Measurements from ENCODE around the gene PLCB1. TPM values are rescaled to one million over a fixed set of nuclear protein-coding genes. Genes with fewer than 3 reads are reported as not detected.
"Not testable (repeated sequence)": the region's sequence is repeated elsewhere in the genome, so short reads cannot be mapped to it uniquely, and the experiment has no call there.

The PLCB1 gene
- total RNA-seq, 1 experiment from 2014 or later: 6.8 TPM

DNA sequence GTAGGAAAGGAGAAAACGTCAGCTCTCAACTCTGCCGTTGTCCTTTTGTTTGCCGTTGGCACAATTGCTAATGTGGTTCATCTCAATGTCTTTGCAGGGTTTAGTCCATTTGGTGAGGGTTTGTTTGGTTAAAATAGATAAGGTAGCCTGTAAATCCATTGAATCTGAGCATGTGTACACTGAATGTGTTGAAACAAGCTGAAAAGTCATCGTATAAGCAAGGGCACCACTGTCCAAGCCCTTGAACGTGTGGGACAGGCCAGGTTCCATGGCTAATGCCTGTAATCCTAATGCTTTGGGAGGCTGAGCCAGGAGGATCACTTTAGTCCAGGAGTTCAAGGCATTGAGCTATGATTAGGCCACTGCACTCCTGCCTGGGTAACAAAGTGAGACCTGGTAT, 712.1 kb downstream of the PLCB1 start:
- no peak overlapping the region for H3K4me3 ChIP-seq (ENCODE audit: low read depth, low read length, poor library complexity, severe bottlenecking)
- intact Hi-C loops (cut with micrococcal nuclease; ENCODE audit: unreplicated experiment): no loop called here
- no peak for DNase-seq (ENCODE audit: low spot score)
- BruUV-seq (replicated peaks): no TSS peak
- no peak overlapping the region for H3K27ac ChIP-seq (ENCODE audit: low read depth, low read length, poor library complexity, severe bottlenecking)
- CTCF ChIA-PET: no interaction called here
- POLR2A ChIA-PET (ENCODE audit: low non-redundant PET): no interaction called here
- no peaks in the 10 kb centered on the region for H3K4me1 ChIP-seq (ENCODE audit: insufficient read depth, low read length, poor library complexity, severe bottlenecking)
- no peaks in the 10 kb centered on the region for H3K9me3 ChIP-seq (ENCODE audit: low read depth, low read length, poor library complexity, severe bottlenecking)
- H3K36me3 ChIP-seq (ENCODE audit: insufficient read depth, low read length, poor library complexity, severe bottlenecking): no peaks in the 10 kb centered on the region
- H3K27me3 ChIP-seq (replicated peaks; ENCODE audit: insufficient read depth, low read depth, low read length, poor library complexity): no peaks in the 10 kb centered on the region
- TF ChIP-seq, protein P1, sequence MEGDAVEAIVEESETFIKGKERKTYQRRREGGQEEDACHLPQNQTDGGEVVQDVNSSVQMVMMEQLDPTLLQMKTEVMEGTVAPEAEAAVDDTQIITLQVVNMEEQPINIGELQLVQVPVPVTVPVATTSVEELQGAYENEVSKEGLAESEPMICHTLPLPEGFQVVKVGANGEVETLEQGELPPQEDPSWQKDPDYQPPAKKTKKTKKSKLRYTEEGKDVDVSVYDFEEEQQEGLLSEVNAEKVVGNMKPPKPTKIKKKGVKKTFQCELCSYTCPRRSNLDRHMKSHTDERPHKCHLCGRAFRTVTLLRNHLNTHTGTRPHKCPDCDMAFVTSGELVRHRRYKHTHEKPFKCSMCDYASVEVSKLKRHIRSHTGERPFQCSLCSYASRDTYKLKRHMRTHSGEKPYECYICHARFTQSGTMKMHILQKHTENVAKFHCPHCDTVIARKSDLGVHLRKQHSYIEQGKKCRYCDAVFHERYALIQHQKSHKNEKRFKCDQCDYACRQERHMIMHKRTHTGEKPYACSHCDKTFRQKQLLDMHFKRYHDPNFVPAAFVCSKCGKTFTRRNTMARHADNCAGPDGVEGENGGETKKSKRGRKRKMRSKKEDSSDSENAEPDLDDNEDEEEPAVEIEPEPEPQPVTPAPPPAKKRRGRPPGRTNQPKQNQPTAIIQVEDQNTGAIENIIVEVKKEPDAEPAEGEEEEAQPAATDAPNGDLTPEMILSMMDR (conservative IDR thresholded peaks at IDR 0.05; ENCODE audit: low read depth, low read length): no peak
- TF ChIP-seq EZH2 (IDR thresholded peaks at IDR 0.05; ENCODE audit: borderline replicate concordance, low read depth, low read length, poor library complexity, severe bottlenecking): no peak

DNA sequence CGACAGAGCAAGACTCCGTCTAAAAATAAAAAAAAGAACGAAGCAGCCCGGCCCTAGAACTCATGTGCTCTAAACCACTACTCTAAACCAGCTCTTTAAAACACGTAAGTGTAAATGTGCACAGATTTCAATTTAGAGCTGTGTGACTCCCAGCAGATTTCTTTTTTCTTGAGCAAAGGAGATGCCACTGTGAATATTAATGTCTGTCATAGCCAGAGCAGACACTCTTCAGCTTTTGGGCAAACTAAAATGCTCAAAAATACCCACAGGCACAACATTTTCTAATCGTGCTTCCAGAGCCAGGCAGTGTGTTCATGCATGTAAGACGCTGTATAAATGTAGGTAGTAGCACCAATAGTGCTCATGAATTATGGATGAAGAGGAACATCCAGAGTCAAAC, 717.9 kb downstream of the PLCB1 start:
- ChIA-PET POLR2A (ENCODE audit: low non-redundant PET) (interaction anchor here (0.6 kb wide), 1 partner anchor 392 kb away, joined by 3 read pairs; no protein-coding TSS in a partner anchor), CTCF (no interaction called here)
- no peak for TF ChIP-seq EZH2 (IDR thresholded peaks at IDR 0.05; ENCODE audit: borderline replicate concordance, low read depth, low read length, poor library complexity, severe bottlenecking)
- TF ChIP-seq, protein P1 (conservative IDR thresholded peaks at IDR 0.05; ENCODE audit: low read depth, low read length): no peak
- peaks cover 14% of the 10 kb centered on the region for H3K4me1 ChIP-seq (ENCODE audit: insufficient read depth, low read length, poor library complexity, severe bottlenecking)
- no peak for DNase-seq (ENCODE audit: low spot score)
- H3K27me3 ChIP-seq (replicated peaks; ENCODE audit: insufficient read depth, low read depth, low read length, poor library complexity): no peaks in the 10 kb centered on the region
- no TSS peak for BruUV-seq (replicated peaks)
- H3K27ac ChIP-seq (ENCODE audit: low read depth, low read length, poor library complexity, severe bottlenecking): no peak overlapping the region
- no peaks in the 10 kb centered on the region for H3K36me3 ChIP-seq (ENCODE audit: insufficient read depth, low read length, poor library complexity, severe bottlenecking)
- no peak overlapping the region for H3K4me3 ChIP-seq (ENCODE audit: low read depth, low read length, poor library complexity, severe bottlenecking)
- H3K9me3 ChIP-seq (ENCODE audit: low read depth, low read length, poor library complexity, severe bottlenecking): no peaks in the 10 kb centered on the region
- intact Hi-C loops (cut with micrococcal nuclease; ENCODE audit: unreplicated experiment): loop anchor here (5.0 kb wide), 3 partner anchors 217 to 432 kb away; partner anchors contain the start of gene PLCB4

DNA sequence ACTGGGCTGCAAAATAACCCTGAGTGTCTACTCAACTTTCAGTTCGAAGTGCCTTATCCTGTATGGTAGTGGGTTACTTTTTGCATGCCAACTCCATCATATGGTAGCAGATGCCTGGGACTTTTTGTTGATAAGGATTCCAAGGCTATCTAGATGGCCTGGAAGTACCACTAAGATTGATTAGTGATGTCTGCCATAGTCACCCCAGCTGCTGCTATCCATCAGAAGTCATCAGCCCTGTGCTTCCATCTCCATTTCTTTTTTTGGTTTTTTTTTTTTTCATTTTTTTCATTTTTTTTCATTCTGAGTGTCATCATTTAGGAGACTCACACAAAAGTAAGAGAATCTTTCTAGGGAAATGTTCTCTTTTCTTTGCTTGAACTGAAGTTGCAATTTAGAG, 719.4 kb downstream of the PLCB1 start:
- no peaks in the 10 kb centered on the region for H3K9me3 ChIP-seq (ENCODE audit: low read depth, low read length, poor library complexity, severe bottlenecking)

DNA sequence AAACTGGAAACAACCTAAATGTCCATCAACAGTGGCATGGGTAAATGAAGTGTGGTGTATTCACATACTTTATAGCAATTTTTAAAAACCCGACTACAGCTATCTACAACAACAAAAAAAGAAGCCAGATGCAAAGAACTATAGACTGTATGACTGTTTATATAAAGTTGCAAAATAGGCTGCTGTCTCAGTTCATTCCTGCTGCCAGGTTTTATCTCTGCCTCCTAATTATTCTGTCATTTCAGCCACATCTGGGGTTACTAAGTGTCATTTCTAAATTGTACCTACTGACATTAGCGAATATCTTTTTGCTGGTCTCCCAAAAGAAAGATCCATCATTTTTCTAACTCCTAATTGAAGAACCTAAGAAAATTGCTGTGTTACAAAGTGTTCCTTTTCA, 719.9 kb downstream of the PLCB1 start:
- CTCF ChIA-PET: not testable (repeated sequence)

More for the DNA sequence above, 719.4 kb downstream of the PLCB1 start:
- CTCF ChIA-PET: no interaction called here
- DNase-seq (ENCODE audit: low spot score): no peak
- H3K36me3 ChIP-seq (ENCODE audit: insufficient read depth, low read length, poor library complexity, severe bottlenecking): no peaks in the 10 kb centered on the region
- intact Hi-C loops (cut with micrococcal nuclease; ENCODE audit: unreplicated experiment): loop anchor here (5.0 kb wide), 3 partner anchors 216 to 431 kb away; partner anchors contain the start of gene PLCB4
- no peak overlapping the region for H3K27ac ChIP-seq (ENCODE audit: low read depth, low read length, poor library complexity, severe bottlenecking)
- POLR2A ChIA-PET (ENCODE audit: low non-redundant PET): no interaction called here
- TF ChIP-seq, protein P1 (conservative IDR thresholded peaks at IDR 0.05; ENCODE audit: low read depth, low read length): no peak
- TF ChIP-seq EZH2 (IDR thresholded peaks at IDR 0.05; ENCODE audit: borderline replicate concordance, low read depth, low read length, poor library complexity, severe bottlenecking): no peak
- no TSS peak for BruUV-seq (replicated peaks)
- H3K4me3 ChIP-seq (ENCODE audit: low read depth, low read length, poor library complexity, severe bottlenecking): no peak overlapping the region
- H3K4me1 ChIP-seq (ENCODE audit: insufficient read depth, low read length, poor library complexity, severe bottlenecking): peaks cover 17% of the 10 kb centered on the region
- no peaks in the 10 kb centered on the region for H3K27me3 ChIP-seq (replicated peaks; ENCODE audit: insufficient read depth, low read depth, low read length, poor library complexity)

DNA sequence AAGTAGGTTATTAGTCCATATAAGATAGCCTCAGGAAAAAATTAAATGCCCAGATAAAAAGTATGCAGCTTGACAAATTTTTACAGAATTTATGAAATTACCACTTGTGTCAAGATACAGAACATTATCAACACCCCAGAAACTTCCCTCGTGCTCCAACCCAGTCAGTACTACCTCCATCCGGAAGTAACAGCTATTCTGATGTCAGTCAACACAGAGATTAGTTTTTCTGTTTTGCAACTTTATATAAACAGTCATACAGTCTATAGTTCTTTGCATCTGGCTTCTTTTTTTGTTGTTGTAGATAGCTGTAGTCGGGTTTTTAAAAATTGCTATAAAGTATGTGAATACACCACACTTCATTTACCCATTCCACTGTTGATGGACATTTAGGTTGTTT, 721.1 kb downstream of the PLCB1 start:
- H3K27me3 ChIP-seq (replicated peaks; ENCODE audit: insufficient read depth, low read depth, low read length, poor library complexity); H3K4me3 ChIP-seq (ENCODE audit: low read depth, low read length, poor library complexity, severe bottlenecking); H3K9me3 ChIP-seq (ENCODE audit: low read depth, low read length, poor library complexity, severe bottlenecking); DNase-seq (ENCODE audit: low spot score); POLR2A ChIA-PET (ENCODE audit: low non-redundant PET); BruUV-seq (replicated peaks); H3K27ac ChIP-seq (ENCODE audit: low read depth, low read length, poor library complexity, severe bottlenecking); H3K36me3 ChIP-seq (ENCODE audit: insufficient read depth, low read length, poor library complexity, severe bottlenecking): not testable (repeated sequence)
- intact Hi-C loops (cut with micrococcal nuclease; ENCODE audit: unreplicated experiment): loop anchor here (5.0 kb wide), 3 partner anchors 214 to 429 kb away; partner anchors contain the start of gene PLCB4
- CTCF ChIA-PET: interaction anchor here (0.6 to 2.2 kb wide), 11 partner anchors 41 to 540 kb away, joined by 3 to 14 read pairs (median 4); partner anchors contain the start of gene PLCB4
- peaks cover 17% of the 10 kb centered on the region for H3K4me1 ChIP-seq (ENCODE audit: insufficient read depth, low read length, poor library complexity, severe bottlenecking)

More for the DNA sequence above, 719.9 kb downstream of the PLCB1 start:
- intact Hi-C loops (cut with micrococcal nuclease; ENCODE audit: unreplicated experiment): loop anchor here (5.0 kb wide), 3 partner anchors 215 to 430 kb away; partner anchors contain the start of gene PLCB4
- H3K4me3 ChIP-seq (ENCODE audit: low read depth, low read length, poor library complexity, severe bottlenecking); H3K36me3 ChIP-seq (ENCODE audit: insufficient read depth, low read length, poor library complexity, severe bottlenecking); DNase-seq (ENCODE audit: low spot score); H3K27me3 ChIP-seq (replicated peaks; ENCODE audit: insufficient read depth, low read depth, low read length, poor library complexity); POLR2A ChIA-PET (ENCODE audit: low non-redundant PET); H3K27ac ChIP-seq (ENCODE audit: low read depth, low read length, poor library complexity, severe bottlenecking); H3K9me3 ChIP-seq (ENCODE audit: low read depth, low read length, poor library complexity, severe bottlenecking); BruUV-seq (replicated peaks): not testable (repeated sequence)
- H3K4me1 ChIP-seq (ENCODE audit: insufficient read depth, low read length, poor library complexity, severe bottlenecking): peaks cover 17% of the 10 kb centered on the region
